ENCODE data around the gene LEP. TPM values are rescaled to one million over a fixed set of nuclear protein-coding genes. Genes with fewer than 3 reads are reported as not detected.

Gene LEP
- total and polyA plus RNA-seq, 2 donors (not counting 1 experiment from before 2014, with no cell fraction given), result not detected

DNA sequence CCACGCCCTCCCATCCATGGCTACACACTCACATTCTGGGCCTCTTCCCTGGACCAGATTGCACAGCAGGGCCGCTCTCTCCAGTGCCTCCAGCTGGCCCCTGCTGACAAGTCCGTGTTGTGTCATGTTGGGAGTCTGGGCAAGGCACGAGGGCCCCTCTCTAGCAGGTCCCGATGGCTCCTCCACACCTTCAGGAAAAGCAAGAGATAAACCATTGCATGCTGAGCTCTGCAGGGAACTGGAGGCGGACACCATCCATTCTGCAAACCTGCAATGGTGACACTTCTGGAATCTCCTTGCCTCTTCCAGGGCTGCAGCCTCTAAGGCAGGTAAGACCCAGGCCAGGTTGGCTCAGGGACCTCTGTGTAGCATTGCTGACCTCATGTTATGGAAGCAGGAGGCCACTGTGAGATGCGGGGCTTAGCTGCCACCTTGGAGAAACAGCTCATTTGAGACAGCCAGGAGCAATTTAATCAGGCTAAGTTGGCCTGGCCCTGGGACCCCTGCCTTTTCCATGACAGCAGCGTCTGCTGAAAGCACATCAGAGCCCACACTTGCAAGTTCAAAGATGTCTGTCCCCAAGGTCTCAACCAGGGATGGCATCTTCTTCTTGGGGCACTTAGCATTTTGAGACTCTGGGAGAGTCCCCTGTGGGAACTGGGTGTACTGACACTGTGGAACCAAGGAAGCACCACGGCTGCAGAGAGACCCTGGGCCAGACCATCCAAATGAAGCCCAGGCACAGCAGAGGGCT, 34.2 kb upstream of the LEP start:
- no peaks in the 10 kb centered on the region for H3K9me3 ChIP-seq (ENCODE audit: control extremely low read depth in 1 of 3, control insufficient read depth in 2 of 3, insufficient read depth in 1 of 3, low read length in 2 of 3)
- TF ChIP-seq CTCF (IDR thresholded peaks at IDR 0.05) (no peak), EZH2 (IDR thresholded peaks at IDR 0.05; ENCODE audit: borderline replicate concordance, insufficient read depth, low read depth, low read length, poor library complexity, severe bottlenecking) (no peak)
- no peak overlapping the region for H3K27ac ChIP-seq (ENCODE audit: low read length in 2 of 2)
- peaks cover 7 to 8% of the 10 kb centered on the region in 2 donors for H3K4me1 ChIP-seq (ENCODE audit: control insufficient read depth in 2 of 2, insufficient read depth in 2 of 2, low read length in 2 of 2)
- WGBS (ENCODE audit: insufficient coverage), result 71% methylated on average over 8 of the region's 9 CpGs
- no peak overlapping the region for H3K4me3 ChIP-seq (ENCODE audit: control extremely low read depth in 1 of 5, extremely low read depth in 1 of 5, insufficient read depth in 1 of 5, low read depth in 2 of 5, low read length in 4 of 5)
- CTCF ChIA-PET, result interaction anchor here (0.6 to 11.6 kb wide), 6 partner anchors 9 to 499 kb away, joined by 3 to 456 read pairs (median 8); no protein-coding TSS in a partner anchor
- H4K20me1 ChIP-seq (ENCODE audit: control insufficient read depth, insufficient read depth, low read length, poor library complexity, severe bottlenecking), result no peaks in the 10 kb centered on the region
- H2AFZ ChIP-seq (ENCODE audit: insufficient read depth, low read depth, low read length, poor library complexity, severe bottlenecking), result no peak overlapping the region
- no peaks in the 10 kb centered on the region for H3K79me2 ChIP-seq (ENCODE audit: control insufficient read depth, insufficient read depth, low read length)
- no peaks in the 10 kb centered on the region for H3K9me3 Mint-ChIP-seq (ENCODE audit: insufficient read depth)
- H3K27me3 Mint-ChIP-seq, result peaks cover 39% of the 10 kb centered on the region
- H3K27me3 ChIP-seq (replicated peaks in 1 of 4; ENCODE audit: control extremely low read depth in 1 of 4, control insufficient read depth in 3 of 4, insufficient read depth in 4 of 4, low read length in 3 of 4), result peaks cover 0 to 21% (median 15%) of the 10 kb centered on the region in 4 experiments
- ATAC-seq (ENCODE audit: low read depth), result no peak
- H3K9ac ChIP-seq (ENCODE audit: low read length), result no peak overlapping the region
- intact Hi-C loops (cut with micrococcal nuclease), result loop anchor here (5.0 kb wide), 2 partner anchors 650 to 700 kb away; no protein-coding TSS in a partner anchor
- no peak for DNase-seq
- POLR2A ChIA-PET, result no interaction called here
- H3K4me1 Mint-ChIP-seq, result peaks cover 4% of the 10 kb centered on the region
- H3K36me3 ChIP-seq (replicated peaks in 1 of 2; ENCODE audit: control extremely low read depth in 1 of 2, control insufficient read depth in 1 of 2, extremely low read depth in 1 of 2, insufficient read depth in 2 of 2, low read length in 1 of 2), result no peaks in the 10 kb centered on the region
- H3K4me3 Mint-ChIP-seq, result no peak overlapping the region
- no peak overlapping the region for H3K27ac Mint-ChIP-seq
- H3K4me2 ChIP-seq (replicated peaks; ENCODE audit: low read depth, low read length, poor library complexity, severe bottlenecking), result no peak overlapping the region

DNA sequence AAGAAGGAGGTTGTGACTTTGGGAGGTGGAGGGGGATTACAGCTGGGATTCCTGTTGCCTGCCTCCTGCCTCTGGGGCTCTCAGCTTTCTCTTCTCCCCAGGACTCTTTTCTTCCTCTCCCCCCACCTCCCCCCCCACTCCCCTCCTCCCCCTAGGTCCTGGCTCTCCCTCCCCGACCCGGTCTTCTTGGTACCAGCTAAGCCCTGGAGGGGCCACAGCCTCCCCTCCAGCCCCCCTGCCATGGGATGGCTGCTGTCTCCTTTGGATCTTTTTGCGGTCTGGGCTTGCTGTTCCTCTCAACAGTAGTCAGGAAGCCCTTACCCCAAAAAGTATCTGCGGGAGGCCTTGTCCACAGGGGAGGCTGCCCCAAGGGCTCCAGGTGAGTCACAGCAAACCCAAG, 33.5 kb upstream of the LEP start:
- Histone ChIP-seq H3K79me2 (ENCODE audit: control insufficient read depth, insufficient read depth, low read length) (no peaks in the 10 kb centered on the region), H3K36me3 (replicated peaks in 1 of 2; ENCODE audit: control extremely low read depth in 1 of 2, control insufficient read depth in 1 of 2, extremely low read depth in 1 of 2, insufficient read depth in 2 of 2, low read length in 1 of 2) (no peaks in the 10 kb centered on the region), H3K27me3 (replicated peaks in 1 of 4; ENCODE audit: control extremely low read depth in 1 of 4, control insufficient read depth in 3 of 4, insufficient read depth in 4 of 4, low read length in 3 of 4) (peaks cover 0 to 15% (median 8%) of the 10 kb centered on the region in 4 experiments), H3K4me2 (replicated peaks; ENCODE audit: low read depth, low read length, poor library complexity, severe bottlenecking) (no peak overlapping the region), H2AFZ (ENCODE audit: insufficient read depth, low read depth, low read length, poor library complexity, severe bottlenecking) (no peak overlapping the region), H3K4me1 (ENCODE audit: control insufficient read depth in 2 of 2, insufficient read depth in 2 of 2, low read length in 2 of 2) (peaks cover under 1 to 7% of the 10 kb centered on the region in 2 donors), H3K4me3 (ENCODE audit: control extremely low read depth in 1 of 5, extremely low read depth in 1 of 5, insufficient read depth in 1 of 5, low read depth in 2 of 5, low read length in 4 of 5) (no peak overlapping the region), H3K27ac (ENCODE audit: low read length in 2 of 2) (no peak overlapping the region), H4K20me1 (ENCODE audit: control insufficient read depth, insufficient read depth, low read length, poor library complexity, severe bottlenecking) (no peaks in the 10 kb centered on the region), H3K9me3 (ENCODE audit: control extremely low read depth in 1 of 3, control insufficient read depth in 2 of 3, insufficient read depth in 1 of 3, low read length in 2 of 3) (no peaks in the 10 kb centered on the region), H3K9ac (ENCODE audit: low read length) (no peak overlapping the region)
- Mint-ChIP-seq H3K9me3 (ENCODE audit: insufficient read depth) (no peaks in the 10 kb centered on the region), H3K27me3 (peaks cover 32% of the 10 kb centered on the region), H3K4me1 (no peaks in the 10 kb centered on the region), H3K27ac (no peak overlapping the region), H3K4me3 (no peak overlapping the region)
- ATAC-seq (ENCODE audit: low read depth) (no peak), DNase-seq (no peak)
- POLR2A ChIA-PET, result no interaction called here
- TF ChIP-seq CTCF (IDR thresholded peaks at IDR 0.05) (no peak), EZH2 (IDR thresholded peaks at IDR 0.05; ENCODE audit: borderline replicate concordance, insufficient read depth, low read depth, low read length, poor library complexity, severe bottlenecking) (no peak)
- WGBS (ENCODE audit: insufficient coverage), result 72% methylated on average over 4 of the region's 4 CpGs
- CTCF ChIA-PET, result interaction anchor here (1.3 to 11.6 kb wide), 7 partner anchors 12 to 500 kb away, joined by 3 to 456 read pairs (median 14); no protein-coding TSS in a partner anchor
- intact Hi-C loops (cut with micrococcal nuclease), result loop anchor here (2.0 to 5.0 kb wide), 4 partner anchors 29 to 700 kb away; no protein-coding TSS in a partner anchor

Data from B cell (primary cell).